Stimulated activated naive CD8-positive, alpha-beta T cell treated with anti-CD3 and anti-CD28 coated beads, Interleukin-15, amount 100 ng/mL, for 72 hours (primary cell): ENCODE results near the gene ELP6.

Experiments used
- ATAC-seq: fragments of 150-1000 bp; cut with Tn5 transposase; 2 replicates; pipeline ENCODE4 v1.10.0; 2021; ENCODE audit warnings: mild to moderate bottlenecking, moderate library complexity
- DNase-seq, 2 donors: peaks; one replicate each; pipeline ENCODE4 v3.0.0; 2021 to 2022
- H3K27ac Mint-ChIP-seq, 2 donors: one replicate each; pipeline ENCODE4 v1.8.0; 2022; ENCODE audit warnings: mild to moderate bottlenecking in 2 of 2, mixed read lengths in 2 of 2, moderate library complexity in 2 of 2
- H3K27me3 Mint-ChIP-seq: one replicate; pipeline ENCODE4 v1.8.0; 2022; ENCODE audit warnings: mixed read lengths
- H3K4me1 Mint-ChIP-seq: one replicate; pipeline ENCODE4 v1.8.0; 2022; ENCODE audit warnings: mild to moderate bottlenecking, mixed read lengths
- H3K4me3 Mint-ChIP-seq, 2 donors: one replicate each; pipeline ENCODE4 v1.8.0; 2022; ENCODE audit warnings: mild to moderate bottlenecking in 2 of 2, mixed read lengths in 2 of 2, moderate library complexity in 1 of 2
- H3K9me3 Mint-ChIP-seq, 2 donors: one replicate each; pipeline ENCODE4 v1.8.0; 2022; ENCODE audit warnings: mixed read lengths in 2 of 2

Gene ELP6

DNA sequence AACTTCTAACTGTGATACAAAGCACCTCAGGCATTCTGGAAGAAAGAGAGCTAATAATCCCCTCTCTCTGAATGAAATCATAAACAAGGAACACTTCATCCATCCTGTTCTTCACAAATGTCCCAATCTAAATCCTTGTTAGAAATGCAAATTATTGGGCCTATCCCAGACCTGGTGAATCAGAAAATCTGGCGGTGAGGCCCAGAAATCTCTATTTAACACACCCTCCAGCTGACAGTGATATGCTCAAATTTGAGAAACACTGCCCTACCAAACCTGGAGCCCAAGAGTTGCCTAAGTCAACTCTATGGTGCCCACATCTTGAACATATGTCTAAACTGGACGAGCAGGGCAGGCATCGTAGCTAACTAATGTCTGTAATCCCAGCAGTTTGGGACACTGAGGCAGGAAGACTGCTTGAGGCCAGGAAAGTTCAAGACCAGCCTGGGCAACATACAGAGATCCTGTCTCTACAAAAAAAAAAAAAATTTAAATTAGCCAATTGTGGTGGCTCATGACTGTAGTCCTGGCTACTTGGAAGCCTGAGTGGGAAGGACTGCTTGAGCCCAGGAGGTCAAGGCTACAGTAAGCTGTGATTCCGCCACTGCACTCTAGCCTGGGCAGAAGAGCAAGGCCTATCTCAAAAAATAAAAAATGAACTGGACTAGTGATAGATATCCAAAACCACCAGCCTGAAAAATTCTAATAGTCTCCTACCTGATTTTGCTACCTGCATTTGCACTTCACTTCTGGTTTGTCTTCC lies 60.9 kb downstream of the ELP6 start:
- no peak overlapping the region for H3K4me3 Mint-ChIP-seq
- ATAC-seq, result no peak

More for the DNA sequence above, 60.9 kb downstream of the ELP6 start:
- H3K4me1 Mint-ChIP-seq, result peaks cover 29% of the 10 kb centered on the region
- H3K27me3 Mint-ChIP-seq, result no peaks in the 10 kb centered on the region
- H3K9me3 Mint-ChIP-seq, result no peaks in the 10 kb centered on the region
- no peak overlapping the region for H3K27ac Mint-ChIP-seq
- DNase-seq, result no peak
